GM20000 (cell line): Measurements from ENCODE around the gene SESN2.

ENCODE experiments used
- DNase-seq: peaks from one replicate; pipeline ENCODE4 v3.0.0; 2012; ENCODE audit warnings: low spot score
- TF ChIP-seq, protein P1 (sequence below): IDR thresholded peaks from 2 replicates; pipeline ENCODE4 v1.5.1; 2012; ENCODE audit warnings: mild to moderate bottlenecking, control low read depth; ENCODE audit errors: extremely low read depth, missing control alignments

The SESN2 gene

DNA sequence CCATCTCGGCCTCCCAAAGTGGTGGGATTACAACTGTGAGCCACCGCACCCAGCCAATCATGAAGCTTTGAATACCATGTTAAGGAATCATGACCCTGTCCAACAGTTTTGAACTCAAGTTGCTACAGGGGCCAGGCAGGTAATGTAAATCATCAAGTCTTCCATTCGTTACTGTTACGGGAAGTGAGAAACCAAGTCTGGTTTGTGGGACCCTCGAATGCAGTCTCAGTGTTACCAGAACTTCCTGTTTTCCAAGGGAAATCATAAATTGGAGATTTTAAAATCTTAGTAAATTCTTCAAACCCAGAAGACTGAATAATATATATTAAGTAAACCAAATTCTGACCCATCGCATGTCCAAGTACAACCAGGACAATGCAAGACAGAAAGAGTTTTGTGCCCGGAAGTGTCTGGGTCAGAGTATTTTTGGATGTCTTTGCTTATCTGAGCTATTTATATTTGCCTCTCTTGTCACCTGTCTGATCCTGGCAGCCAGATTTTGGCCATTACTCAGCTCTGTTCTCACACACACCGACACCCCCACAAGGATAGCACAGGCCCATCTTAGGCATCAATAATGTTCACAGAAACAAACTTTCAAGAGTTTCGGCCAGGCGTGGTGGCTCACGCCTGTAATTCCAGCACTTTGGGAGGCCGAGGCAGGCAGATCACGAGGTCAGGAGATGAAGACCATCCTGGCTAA, 14.6 kb upstream of the SESN2 start:
- peak; percentile 52 for DNase-seq
- TF ChIP-seq, protein P1, sequence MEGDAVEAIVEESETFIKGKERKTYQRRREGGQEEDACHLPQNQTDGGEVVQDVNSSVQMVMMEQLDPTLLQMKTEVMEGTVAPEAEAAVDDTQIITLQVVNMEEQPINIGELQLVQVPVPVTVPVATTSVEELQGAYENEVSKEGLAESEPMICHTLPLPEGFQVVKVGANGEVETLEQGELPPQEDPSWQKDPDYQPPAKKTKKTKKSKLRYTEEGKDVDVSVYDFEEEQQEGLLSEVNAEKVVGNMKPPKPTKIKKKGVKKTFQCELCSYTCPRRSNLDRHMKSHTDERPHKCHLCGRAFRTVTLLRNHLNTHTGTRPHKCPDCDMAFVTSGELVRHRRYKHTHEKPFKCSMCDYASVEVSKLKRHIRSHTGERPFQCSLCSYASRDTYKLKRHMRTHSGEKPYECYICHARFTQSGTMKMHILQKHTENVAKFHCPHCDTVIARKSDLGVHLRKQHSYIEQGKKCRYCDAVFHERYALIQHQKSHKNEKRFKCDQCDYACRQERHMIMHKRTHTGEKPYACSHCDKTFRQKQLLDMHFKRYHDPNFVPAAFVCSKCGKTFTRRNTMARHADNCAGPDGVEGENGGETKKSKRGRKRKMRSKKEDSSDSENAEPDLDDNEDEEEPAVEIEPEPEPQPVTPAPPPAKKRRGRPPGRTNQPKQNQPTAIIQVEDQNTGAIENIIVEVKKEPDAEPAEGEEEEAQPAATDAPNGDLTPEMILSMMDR = no peak

DNA sequence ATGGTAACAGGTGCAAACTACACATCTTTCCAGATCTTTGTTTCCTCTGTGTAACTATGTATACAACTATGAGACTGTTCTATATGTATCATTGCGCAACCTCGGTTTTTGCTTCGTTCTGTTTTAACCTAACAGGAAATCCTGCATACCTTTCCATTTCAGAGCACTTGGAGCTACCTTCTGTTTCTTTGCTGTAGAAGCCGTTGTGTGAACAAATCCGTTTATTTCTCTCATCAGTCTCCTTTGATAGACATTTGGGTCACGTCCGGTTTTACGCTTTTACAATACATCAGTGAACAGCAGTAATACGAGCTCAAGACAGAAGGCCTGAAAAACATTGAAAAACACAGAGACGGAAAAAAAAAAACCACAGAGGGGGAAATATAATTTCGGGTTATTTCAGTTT, 12.9 kb upstream of the SESN2 start:
- no peak for DNase-seq
- TF ChIP-seq, protein P1 = no peak

DNA sequence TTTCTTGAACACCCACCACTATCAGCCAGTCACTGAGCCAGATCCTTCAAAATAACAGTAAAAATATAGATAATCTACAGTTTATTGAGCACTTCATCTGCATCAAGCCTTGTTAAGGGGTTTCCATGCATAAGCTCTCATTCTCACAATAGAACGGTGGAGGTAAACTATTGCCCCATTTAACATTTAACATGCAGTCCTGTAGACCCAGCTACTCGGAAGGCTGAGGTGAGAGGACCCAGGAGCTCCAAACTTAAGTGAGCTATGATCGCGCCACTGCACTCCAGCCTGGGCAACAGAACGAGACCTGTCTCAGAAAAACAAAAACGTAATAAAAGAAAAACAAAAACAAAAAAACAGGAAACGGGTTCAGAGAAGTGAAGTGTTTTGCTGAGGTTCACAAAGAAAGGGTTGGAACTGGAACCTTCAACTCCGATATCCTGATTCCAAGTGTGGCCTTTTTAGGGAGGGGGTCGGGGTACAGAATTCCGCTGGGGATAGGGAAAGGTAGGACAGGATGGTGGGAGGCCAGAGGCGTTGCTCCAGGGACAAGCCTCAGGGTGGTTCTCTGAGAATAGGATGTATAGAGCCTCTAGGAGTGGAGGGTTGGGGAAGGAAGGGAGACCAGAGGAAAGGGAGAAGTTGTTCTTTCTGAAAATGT, 11.6 kb upstream of the SESN2 start:
- TF ChIP-seq, protein P1 = no peak
- no peak for DNase-seq

DNA sequence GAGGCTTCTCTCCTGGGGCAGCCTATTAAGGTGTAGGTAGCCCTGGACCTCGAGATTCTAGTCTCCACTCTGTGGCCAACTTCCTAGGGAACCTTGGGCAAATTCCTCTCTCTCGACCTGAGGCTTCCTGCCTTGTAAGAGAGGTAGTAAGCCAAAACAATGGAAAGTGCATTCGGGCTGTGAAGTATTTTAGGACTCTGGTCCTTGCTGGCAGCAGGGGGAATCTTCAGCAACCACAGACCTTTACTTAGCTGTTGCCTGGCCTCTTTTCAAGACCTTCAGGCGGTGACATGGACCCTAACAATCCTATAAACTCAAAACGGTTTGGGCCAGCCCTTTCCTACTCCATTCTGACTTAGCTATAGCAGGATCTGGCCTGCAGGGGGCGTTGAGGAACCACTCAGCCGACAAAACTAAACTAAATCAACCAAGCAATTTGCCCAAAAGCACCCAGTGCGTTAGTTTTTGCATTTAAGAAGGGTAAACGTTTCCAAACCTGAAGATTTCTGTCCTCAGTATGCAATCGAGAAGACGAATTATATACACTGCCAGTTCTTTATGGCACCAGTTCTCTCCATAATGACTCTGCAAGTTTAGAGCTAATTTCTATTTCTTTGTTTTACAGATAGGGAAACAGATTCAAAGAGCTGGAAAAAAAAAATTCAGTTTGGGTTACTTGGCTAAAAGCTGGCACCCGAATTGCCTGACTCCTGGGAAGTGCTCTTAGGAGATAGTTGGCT, 10.9 kb upstream of the SESN2 start:
- peak; percentile 63 for DNase-seq
- TF ChIP-seq, protein P1 = peak; percentile 94

DNA sequence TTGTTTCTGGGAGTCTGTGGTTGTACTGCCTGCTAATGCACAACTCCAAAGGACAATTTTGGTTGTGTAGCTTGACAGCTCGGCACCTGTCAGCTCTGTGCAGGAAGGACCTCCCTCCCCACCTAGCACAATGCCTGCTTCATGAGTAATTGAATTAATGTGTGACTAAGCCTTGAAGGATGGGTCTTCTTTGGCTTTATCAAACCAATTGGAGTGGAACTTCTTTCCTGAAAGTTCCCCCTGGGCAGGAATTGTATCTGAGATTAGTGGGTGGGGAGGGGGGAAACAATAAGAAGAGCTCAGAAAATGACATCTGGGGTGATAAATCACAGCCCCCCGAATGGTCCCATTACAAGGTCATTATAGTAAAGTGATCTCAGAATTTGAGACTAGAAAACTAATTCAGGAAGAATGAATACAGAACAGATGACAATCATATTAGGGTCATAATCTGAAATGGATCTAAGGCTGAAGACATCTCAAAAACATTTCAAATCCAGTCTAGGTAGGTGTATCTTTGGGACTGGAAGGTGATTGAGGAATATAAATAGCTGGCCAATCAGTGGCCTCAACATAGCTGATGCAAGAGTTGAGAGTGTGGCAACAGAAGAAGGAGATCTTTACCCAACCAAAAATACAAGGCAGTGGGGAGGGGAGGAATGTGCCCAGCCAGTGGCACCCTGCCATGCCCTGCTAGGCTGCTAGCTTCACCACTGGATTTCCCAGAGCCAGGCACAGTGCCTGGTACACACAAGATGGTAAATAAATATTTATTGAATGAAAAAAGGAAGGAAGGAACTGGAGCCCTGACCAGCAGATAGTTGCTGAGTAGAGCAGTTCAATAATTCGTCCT, 10.1 kb upstream of the SESN2 start:
- no peak for DNase-seq
- TF ChIP-seq, protein P1 = no peak

DNA sequence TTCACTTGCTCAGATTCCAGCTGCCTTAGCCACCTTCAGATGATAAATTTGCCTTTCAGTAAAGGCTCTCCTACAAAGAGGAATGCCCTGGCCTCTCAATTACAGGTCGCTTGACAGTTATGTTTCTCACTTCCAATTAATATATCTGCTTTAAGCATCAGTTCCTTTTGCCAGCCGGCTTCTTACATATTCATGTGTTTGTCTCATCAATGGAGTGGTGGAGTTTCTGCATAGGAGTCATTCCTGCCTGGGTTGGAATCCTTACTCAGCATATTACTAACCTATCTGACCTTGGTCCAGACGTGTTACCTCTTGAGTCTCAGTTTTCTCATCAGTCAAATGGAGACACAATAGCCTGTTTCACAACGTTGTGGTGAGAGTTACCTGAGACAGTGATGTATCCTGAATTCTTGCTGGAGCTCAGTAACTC, 9.4 kb upstream of the SESN2 start:
- TF ChIP-seq, protein P1 = no peak
- DNase-seq = no peak
